SJSA1 (cell line): ENCODE data around the gene IGFL3. TPM values are rescaled to one million over a fixed set of nuclear protein-coding genes. Genes with fewer than 3 reads are reported as not detected.
"Not testable (repeated sequence)": the region's sequence is repeated elsewhere in the genome, so short reads cannot be mapped to it uniquely, and the experiment has no call there.

Source experiments
- DNase-seq, 2 experiments: peaks; one replicate each; pipeline ENCODE4 v3.0.0-alpha.2; 2015 to 2020; ENCODE audit warnings: low spot score in 2 of 2, low read depth in 1 of 2
- H3K27ac ChIP-seq: fragments of 250-450 bp; sonication (Bioruptor Pico); 2 replicates; pipeline ENCODE4 v1.5.1; 2020; ENCODE audit warnings: mild to moderate bottlenecking, moderate library complexity
- H3K27me3 ChIP-seq: fragments of 250-450 bp; sonication (Bioruptor Pico); replicated peaks from 2 replicates; pipeline ENCODE4 v1.5.1; 2020; ENCODE audit warnings: mild to moderate bottlenecking, moderate library complexity
- H3K36me3 ChIP-seq: fragments of 250-450 bp; sonication (Bioruptor Pico); 2 replicates; pipeline ENCODE4 v1.5.1; 2020; ENCODE audit warnings: mild to moderate bottlenecking
- H3K4me1 ChIP-seq: fragments of 250-450 bp; sonication (Bioruptor Pico); replicated peaks from 2 replicates; pipeline ENCODE4 v1.6.1; 2021; ENCODE audit warnings: mild to moderate bottlenecking
- H3K4me3 ChIP-seq: fragments of 250-450 bp; sonication (Bioruptor Pico); 2 replicates; pipeline ENCODE4 v1.5.1; 2020; ENCODE audit warnings: mild to moderate bottlenecking
- H3K9me3 ChIP-seq: fragments of 250-450 bp; sonication (Bioruptor Pico); replicated peaks from 2 replicates; pipeline ENCODE4 v1.5.1; 2020; ENCODE audit warnings: mild to moderate bottlenecking
- total RNA-seq: library from RNA; depleted of rRNA; stranded (reverse); fragments of >200 nt; shearing (Covaris generic); gene quantifications from 2 replicates; pipeline ENCODE4 v1.2.3, GENCODE V29; 2014; rRNA removed

Gene IGFL3
- total RNA-seq, 1 experiment from 2014 or later = not detected

GRCh38 chr19:46078573-46079332, 45.7 kb downstream of the IGFL3 start:
- DNase-seq = peak in 1 of 2 experiments; percentile 57
- H3K4me1 ChIP-seq = peaks cover 46% of the 10 kb centered on the region
- not testable (repeated sequence) for H3K4me3 ChIP-seq, H3K9me3 ChIP-seq, H3K36me3 ChIP-seq, H3K27ac ChIP-seq
- H3K27me3 ChIP-seq = peaks cover 21% of the 10 kb centered on the region

GRCh38 chr19:46077815-46078167, 46.7 kb downstream of the IGFL3 start:
- DNase-seq = no peak
- no peak overlapping the region for H3K4me3 ChIP-seq
- no peaks in the 10 kb centered on the region for H3K9me3 ChIP-seq
- H3K36me3 ChIP-seq = no peaks in the 10 kb centered on the region
- peaks cover 39% of the 10 kb centered on the region for H3K4me1 ChIP-seq
- peaks cover 21% of the 10 kb centered on the region for H3K27me3 ChIP-seq
- H3K27ac ChIP-seq = no peak overlapping the region

- H3K36me3 ChIP-seq = no peaks in the 10 kb centered on the region
- peak overlapping the region; percentile 20 for H3K4me3 ChIP-seq
- H3K27ac ChIP-seq = no peak overlapping the region
- H3K27me3 ChIP-seq = peaks cover 21% of the 10 kb centered on the region
- peaks cover 33% of the 10 kb centered on the region for H3K4me1 ChIP-seq
- no peaks in the 10 kb centered on the region for H3K9me3 ChIP-seq
- DNase-seq = peak; percentile 84 to 88
Measured at GRCh38 chr19:46076951-46077814, 47.3 kb downstream of the IGFL3 start.

GRCh38 chr19:46076031-46076880, 48.2 kb downstream of the IGFL3 start:
- Histone ChIP-seq H3K4me3 (no peak overlapping the region), H3K36me3 (no peaks in the 10 kb centered on the region), H3K27me3 (peaks cover 21% of the 10 kb centered on the region), H3K9me3 (no peaks in the 10 kb centered on the region), H3K27ac (no peak overlapping the region), H3K4me1 (peaks cover 25% of the 10 kb centered on the region)
- DNase-seq = no peak

- DNase-seq = no peak
- H3K9me3 ChIP-seq = no peaks in the 10 kb centered on the region
- no peaks in the 10 kb centered on the region for H3K36me3 ChIP-seq
- H3K27me3 ChIP-seq = peaks cover 21% of the 10 kb centered on the region
- H3K4me1 ChIP-seq = peaks cover 33% of the 10 kb centered on the region
- H3K27ac ChIP-seq = no peak overlapping the region
- H3K4me3 ChIP-seq = no peak overlapping the region
Measured at GRCh38 chr19:46073268-46073922, 51.1 kb downstream of the IGFL3 start.

Other genes starting within 250 kb of the IGFL3 start
- 42.9 and 50.1 TPM in 2 replicates for gene IRF2BP1, start 238.5 kb downstream of the IGFL3 start, total RNA-seq
- gene MYPOP, start 222.1 kb downstream of the IGFL3 start, total RNA-seq = 1.3 and 1.4 TPM in 2 replicates
- not detected in 2 replicates for gene NANOS2, start 209.9 kb downstream of the IGFL3 start, total RNA-seq
- not detected in 2 replicates for gene NOVA2, start 150.8 kb downstream of the IGFL3 start, total RNA-seq
- gene CCDC61, start 129.2 kb downstream of the IGFL3 start, total RNA-seq = 4.3 and 7.4 TPM in 2 replicates
- not detected in 2 replicates for gene PGLYRP1, start 101.6 kb downstream of the IGFL3 start, total RNA-seq
- not detected in 2 replicates for gene IGFL4, start 83.7 kb downstream of the IGFL3 start, total RNA-seq
- gene IGFL2, start 23.6 kb upstream of the IGFL3 start, total RNA-seq = not detected in 2 replicates
- not detected in 2 replicates for gene IGFL1, start 105.1 kb upstream of the IGFL3 start, total RNA-seq
- not detected in 2 replicates for gene HIF3A, start 172.4 kb upstream of the IGFL3 start, total RNA-seq
- 77.3 and 79.9 TPM in 2 replicates for gene PPP5C, start 222.4 kb upstream of the IGFL3 start, total RNA-seq